IMR-90 (cell line): ENCODE measurements around the gene ZBTB22. TPM values are rescaled to one million over a fixed set of nuclear protein-coding genes. Genes with fewer than 3 reads are reported as not detected.

Experiments used
- microRNA-seq, 2 experiments: library from miRNA; stranded (forward) in 1 of 2; unstranded in 1 of 2; fragments of 10-50 nt in 1 of 2; fragments of <30 nt in 1 of 2; gene quantifications in 1 of 2; microRNA quantifications in 1 of 2; one replicate each; pipeline versions ENCODE3 to v1.1.0; 2013 to 2020; ENCODE audit not compliant: insufficient read depth in 1 of 2, insufficient read length in 1 of 2, unreplicated experiment in 1 of 2
- polyA plus RNA-seq, 3 experiments: library from polyadenylated mRNA; depleted of rRNA; stranded (reverse); fragments of >200 nt; gene quantifications; 2 replicates each; pipeline ENCODE4 v1.2.3, GENCODE V29; 2012; ENCODE audit warnings: low replicate concordance in 1 of 3
- total RNA-seq: library from RNA; depleted of rRNA; stranded (reverse); fragments of >200 nt; gene quantifications from 2 replicates; pipeline ENCODE4 v1.2.3, GENCODE V29; 2012; rRNA removed

The ZBTB22 gene
- total and polyA plus RNA-seq, 2 of the 4 experiments (the other 2 are of a cell fraction), result 6.8 to 13.0 TPM

Small RNA genes lying within 50 kb of the gene (microRNA-seq; reads per million reads assigned to microRNA genes)
- gene MIR6834 (ENCODE audit: unreplicated experiment) (not detected), gene MIR6873 (ENCODE audit: unreplicated experiment) (not detected)

Other genes starting within 250 kb of the ZBTB22 start
- gene HLA-DPA1, start 244.1 kb downstream of the ZBTB22 start, total RNA-seq, result not detected in 2 replicates
- not detected in 2 replicates for gene HLA-DPA1, start 244.1 kb downstream of the ZBTB22 start, polyA plus RNA-seq (2012; rRNA removed)
- gene HLA-DPB1, start 241.8 kb downstream of the ZBTB22 start, total RNA-seq, result 5.8 and 7.7 TPM in 2 replicates
- 9.7 and 10.7 TPM in 2 replicates for gene HLA-DPB1, start 241.8 kb downstream of the ZBTB22 start, polyA plus RNA-seq (2012; rRNA removed)
- under 0.01 TPM in 2 replicates for gene COL11A2, start 125.3 kb downstream of the ZBTB22 start, total RNA-seq
- gene COL11A2, start 125.3 kb downstream of the ZBTB22 start, polyA plus RNA-seq (2012; rRNA removed), result 0.38 and 0.52 TPM in 2 replicates
- gene RXRB, start 117.1 kb downstream of the ZBTB22 start, total RNA-seq, result 16.7 and 18.6 TPM in 2 replicates
- 46.9 and 53.7 TPM in 2 replicates for gene RXRB, start 117.1 kb downstream of the ZBTB22 start, polyA plus RNA-seq (2012; rRNA removed)
- 134 and 135 TPM in 2 replicates for gene SLC39A7, start 116.9 kb downstream of the ZBTB22 start, total RNA-seq
- 196 and 208 TPM in 2 replicates for gene SLC39A7, start 116.9 kb downstream of the ZBTB22 start, polyA plus RNA-seq (2012; rRNA removed)
- gene HSD17B8, start 113.1 kb downstream of the ZBTB22 start, total RNA-seq, result 1.6 and 1.9 TPM in 2 replicates
- 3.4 and 4.3 TPM in 2 replicates for gene HSD17B8, start 113.1 kb downstream of the ZBTB22 start, polyA plus RNA-seq (2012; rRNA removed)
- gene RING1, start 109.2 kb downstream of the ZBTB22 start, total RNA-seq, result 14.9 and 16.4 TPM in 2 replicates
- gene RING1, start 109.2 kb downstream of the ZBTB22 start, polyA plus RNA-seq (2012; rRNA removed), result 38.2 and 40.8 TPM in 2 replicates
- 26.4 and 29.8 TPM in 2 replicates for gene VPS52, start 45.9 kb downstream of the ZBTB22 start, total RNA-seq
- 54.6 and 57.8 TPM in 2 replicates for gene VPS52, start 45.9 kb downstream of the ZBTB22 start, polyA plus RNA-seq (2012; rRNA removed)
- gene RPS18, start 45.7 kb downstream of the ZBTB22 start, total RNA-seq, result 6,097 and 6,577 TPM in 2 replicates
- gene RPS18, start 45.7 kb downstream of the ZBTB22 start, polyA plus RNA-seq (2012; rRNA removed), result 8,417 and 8,876 TPM in 2 replicates
- gene B3GALT4, start 40.6 kb downstream of the ZBTB22 start, total RNA-seq, result 0.72 and 0.83 TPM in 2 replicates
- 0.49 and 0.70 TPM in 2 replicates for gene B3GALT4, start 40.6 kb downstream of the ZBTB22 start, polyA plus RNA-seq (2012; rRNA removed)
- gene WDR46, start 28.5 kb downstream of the ZBTB22 start, total RNA-seq, result 68.9 and 73.8 TPM in 2 replicates
- 81.6 and 88.0 TPM in 2 replicates for gene WDR46, start 28.5 kb downstream of the ZBTB22 start, polyA plus RNA-seq (2012; rRNA removed)
- 24.4 and 41.7 TPM in 2 replicates for gene PFDN6, start 28.1 kb downstream of the ZBTB22 start, total RNA-seq
- gene PFDN6, start 28.1 kb downstream of the ZBTB22 start, polyA plus RNA-seq (2012; rRNA removed), result 76.5 and 92.1 TPM in 2 replicates
- gene RGL2, start 18.8 kb downstream of the ZBTB22 start, total RNA-seq, result 4.1 and 4.4 TPM in 2 replicates
- gene RGL2, start 18.8 kb downstream of the ZBTB22 start, polyA plus RNA-seq (2012; rRNA removed), result 26.9 TPM in 2 replicates
- 12.5 and 13.1 TPM in 2 replicates for gene TAPBP, start 3.7 kb downstream of the ZBTB22 start, total RNA-seq
- 62.5 and 63.3 TPM in 2 replicates for gene TAPBP, start 3.7 kb downstream of the ZBTB22 start, polyA plus RNA-seq (2012; rRNA removed)
- gene DAXX, start 5.2 kb upstream of the ZBTB22 start, total RNA-seq, result 77.8 and 92.2 TPM in 2 replicates
- 75.9 and 87.2 TPM in 2 replicates for gene DAXX, start 5.2 kb upstream of the ZBTB22 start, polyA plus RNA-seq (2012; rRNA removed)
- 33.9 and 35.3 TPM in 2 replicates for gene KIFC1, start 74.1 kb upstream of the ZBTB22 start, total RNA-seq
- gene KIFC1, start 74.1 kb upstream of the ZBTB22 start, polyA plus RNA-seq (2012; rRNA removed), result 40.6 and 41.9 TPM in 2 replicates
- gene PHF1, start 93.3 kb upstream of the ZBTB22 start, total RNA-seq, result 9.0 and 12.2 TPM in 2 replicates
- 47.2 and 50.8 TPM in 2 replicates for gene PHF1, start 93.3 kb upstream of the ZBTB22 start, polyA plus RNA-seq (2012; rRNA removed)
- gene CUTA, start 100.4 kb upstream of the ZBTB22 start, total RNA-seq, result 122 and 136 TPM in 2 replicates
- 427 and 483 TPM in 2 replicates for gene CUTA, start 100.4 kb upstream of the ZBTB22 start, polyA plus RNA-seq (2012; rRNA removed)
- 1.4 TPM in 2 replicates for gene SYNGAP1, start 102.3 kb upstream of the ZBTB22 start, total RNA-seq
- gene SYNGAP1, start 102.3 kb upstream of the ZBTB22 start, polyA plus RNA-seq (2012; rRNA removed), result 15.3 and 17.0 TPM in 2 replicates
- 5.4 and 5.6 TPM in 2 replicates for gene ZBTB9, start 136.8 kb upstream of the ZBTB22 start, total RNA-seq
- gene ZBTB9, start 136.8 kb upstream of the ZBTB22 start, polyA plus RNA-seq (2012; rRNA removed), result 4.7 and 5.9 TPM in 2 replicates